ENCODE measurements around the gene TRPC4AP.

DNA sequence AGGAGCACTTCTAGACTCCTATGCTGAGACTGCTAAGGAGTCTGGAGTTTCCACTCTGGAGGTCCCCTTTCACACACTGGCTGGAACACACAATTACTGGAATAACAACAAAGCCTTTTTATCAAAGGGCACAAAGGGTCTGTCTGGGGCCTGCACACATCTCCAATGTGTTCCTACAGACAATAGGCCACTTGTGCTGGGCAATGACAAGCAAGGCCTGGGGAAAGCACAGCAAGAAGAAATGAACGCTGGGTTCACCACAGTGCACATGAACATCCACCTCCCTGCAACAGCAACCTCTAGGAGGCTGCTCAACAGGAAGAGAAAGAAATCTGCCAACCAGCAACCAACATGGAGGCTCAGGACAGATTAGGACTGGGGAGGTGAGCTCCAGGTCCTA lies 43.9 kb downstream of the TRPC4AP start:
- TF ChIP-seq, protein P1, sequence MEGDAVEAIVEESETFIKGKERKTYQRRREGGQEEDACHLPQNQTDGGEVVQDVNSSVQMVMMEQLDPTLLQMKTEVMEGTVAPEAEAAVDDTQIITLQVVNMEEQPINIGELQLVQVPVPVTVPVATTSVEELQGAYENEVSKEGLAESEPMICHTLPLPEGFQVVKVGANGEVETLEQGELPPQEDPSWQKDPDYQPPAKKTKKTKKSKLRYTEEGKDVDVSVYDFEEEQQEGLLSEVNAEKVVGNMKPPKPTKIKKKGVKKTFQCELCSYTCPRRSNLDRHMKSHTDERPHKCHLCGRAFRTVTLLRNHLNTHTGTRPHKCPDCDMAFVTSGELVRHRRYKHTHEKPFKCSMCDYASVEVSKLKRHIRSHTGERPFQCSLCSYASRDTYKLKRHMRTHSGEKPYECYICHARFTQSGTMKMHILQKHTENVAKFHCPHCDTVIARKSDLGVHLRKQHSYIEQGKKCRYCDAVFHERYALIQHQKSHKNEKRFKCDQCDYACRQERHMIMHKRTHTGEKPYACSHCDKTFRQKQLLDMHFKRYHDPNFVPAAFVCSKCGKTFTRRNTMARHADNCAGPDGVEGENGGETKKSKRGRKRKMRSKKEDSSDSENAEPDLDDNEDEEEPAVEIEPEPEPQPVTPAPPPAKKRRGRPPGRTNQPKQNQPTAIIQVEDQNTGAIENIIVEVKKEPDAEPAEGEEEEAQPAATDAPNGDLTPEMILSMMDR (conservative IDR thresholded peaks at IDR 0.05; ENCODE audit: low read length) = no peak
- no peak for TF ChIP-seq EZH2phosphoT487 (IDR thresholded peaks at IDR 0.05; ENCODE audit: borderline replicate concordance)

Data from Loucy (cell line).